ENCODE measurements around the gene FN3KRP.

Gene FN3KRP

DNA sequence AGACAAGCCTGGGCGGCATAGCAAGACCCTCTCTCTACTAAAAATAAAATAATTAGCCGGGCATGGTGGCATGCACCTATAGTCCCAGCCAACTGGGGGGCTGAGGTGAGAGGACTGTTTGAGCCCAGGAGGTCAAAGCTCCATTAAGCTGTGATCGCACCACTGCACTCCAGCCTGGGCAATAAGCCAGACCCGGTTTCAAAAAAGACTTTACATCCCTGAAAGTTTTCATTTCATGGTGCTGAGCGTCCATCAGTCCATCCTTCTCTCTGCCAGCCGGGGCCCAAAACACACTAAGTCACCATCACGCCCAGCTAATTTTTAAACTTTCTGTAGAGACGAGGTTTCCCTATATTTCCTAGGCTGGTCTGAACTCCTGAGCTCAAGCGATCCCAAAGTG lies 28.6 kb upstream of the FN3KRP start:
- DNase-seq (ENCODE audit: low read depth in 2 of 2), result no peak

DNA sequence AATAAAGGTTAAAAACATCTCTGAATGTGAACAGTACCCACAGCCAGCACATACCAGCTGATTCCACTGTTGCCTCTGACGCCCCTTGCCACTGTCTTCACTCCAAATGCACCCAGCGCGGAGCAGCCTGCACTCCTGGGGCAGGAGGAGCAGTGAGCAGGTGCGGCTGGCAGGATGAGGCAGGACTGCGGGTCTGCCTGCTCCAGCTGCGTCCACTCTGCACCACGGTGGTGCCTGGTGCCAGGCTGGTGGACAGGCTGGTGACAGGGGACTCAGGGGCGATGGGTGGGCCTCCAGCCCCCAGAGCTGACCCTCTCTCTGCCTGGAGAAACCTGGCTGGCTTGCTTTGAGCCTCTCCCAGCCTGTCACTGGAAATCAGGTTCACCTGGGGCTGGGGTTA lies 27.4 kb upstream of the FN3KRP start:
- no peak for DNase-seq (ENCODE audit: low read depth in 2 of 2)

DNA sequence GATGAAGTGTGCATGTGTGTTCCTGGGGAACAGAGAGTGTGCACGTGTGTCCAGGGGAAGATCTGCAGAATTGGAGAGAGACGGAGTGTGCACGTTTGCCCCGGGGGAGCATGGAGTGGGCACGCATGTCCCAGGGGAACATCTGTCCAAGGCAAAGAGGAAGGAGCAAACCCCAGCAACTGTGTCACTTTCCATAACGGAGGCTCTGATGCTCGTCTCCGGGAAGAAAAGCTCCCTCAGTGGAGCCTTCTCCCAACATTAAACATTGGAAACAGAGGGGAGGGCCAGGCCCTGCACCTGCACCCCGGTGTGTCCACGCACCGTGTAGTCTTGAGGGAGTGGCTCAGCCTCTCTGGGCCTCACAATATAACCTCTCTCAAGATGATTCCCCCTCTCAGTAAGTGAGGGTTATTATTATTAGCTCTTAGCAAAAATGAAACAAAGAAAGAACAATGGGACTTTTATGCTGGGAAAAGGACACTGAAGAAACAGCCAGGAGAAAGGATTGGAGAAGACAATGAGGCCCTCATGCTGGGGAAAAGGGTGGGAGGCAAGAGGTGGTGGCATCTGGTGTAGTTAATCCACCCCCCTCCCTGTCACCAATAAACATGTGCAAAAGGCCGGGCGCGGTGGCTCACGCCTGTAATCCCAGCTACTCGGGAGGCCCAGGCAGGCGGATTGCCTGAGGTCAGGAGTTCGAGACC lies 25.6 kb upstream of the FN3KRP start:
- no peak for DNase-seq (ENCODE audit: low read depth in 2 of 2)

DNA sequence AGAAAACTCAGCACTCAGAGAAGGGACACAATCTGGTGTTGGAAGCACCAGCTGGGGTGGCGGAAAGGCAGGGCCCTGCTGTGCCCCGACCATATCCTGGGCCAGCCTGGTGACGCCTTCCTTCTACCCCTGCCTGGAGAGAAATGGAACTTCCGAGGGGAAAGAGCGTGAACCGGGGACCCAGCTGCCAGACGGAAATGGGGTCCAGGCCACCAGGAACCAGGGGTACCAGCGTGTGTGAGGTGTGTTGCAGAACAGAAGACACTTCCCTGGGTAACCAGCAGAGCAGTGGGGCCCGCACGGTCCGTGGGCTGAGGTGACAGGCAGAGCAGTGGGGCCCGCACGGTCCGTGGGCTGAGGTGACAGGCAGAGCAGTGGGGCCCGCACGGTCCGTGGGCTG lies 24.8 kb upstream of the FN3KRP start:
- DNase-seq (ENCODE audit: low read depth in 2 of 2), result no peak

DNA sequence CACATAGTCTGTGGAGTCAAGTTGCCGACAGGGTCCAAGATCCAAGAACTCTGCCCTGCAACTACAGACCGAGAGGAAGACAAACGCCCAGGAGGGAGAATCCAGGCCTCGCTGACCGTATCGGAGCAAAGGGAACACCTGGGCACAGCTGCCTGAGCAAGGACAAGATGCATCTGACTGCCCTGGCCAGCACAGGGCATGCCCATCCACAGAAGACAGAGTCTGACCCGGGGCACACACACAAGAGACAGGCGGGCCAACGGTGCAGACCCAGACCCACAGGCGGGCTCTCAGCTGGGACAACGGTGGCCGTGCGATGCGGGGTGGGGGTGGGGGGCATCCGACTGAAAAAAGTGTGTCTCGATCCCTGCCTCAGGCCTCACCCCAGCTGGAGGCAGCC lies 24.2 kb upstream of the FN3KRP start:
- no peak for DNase-seq (ENCODE audit: low read depth in 2 of 2)

DNA sequence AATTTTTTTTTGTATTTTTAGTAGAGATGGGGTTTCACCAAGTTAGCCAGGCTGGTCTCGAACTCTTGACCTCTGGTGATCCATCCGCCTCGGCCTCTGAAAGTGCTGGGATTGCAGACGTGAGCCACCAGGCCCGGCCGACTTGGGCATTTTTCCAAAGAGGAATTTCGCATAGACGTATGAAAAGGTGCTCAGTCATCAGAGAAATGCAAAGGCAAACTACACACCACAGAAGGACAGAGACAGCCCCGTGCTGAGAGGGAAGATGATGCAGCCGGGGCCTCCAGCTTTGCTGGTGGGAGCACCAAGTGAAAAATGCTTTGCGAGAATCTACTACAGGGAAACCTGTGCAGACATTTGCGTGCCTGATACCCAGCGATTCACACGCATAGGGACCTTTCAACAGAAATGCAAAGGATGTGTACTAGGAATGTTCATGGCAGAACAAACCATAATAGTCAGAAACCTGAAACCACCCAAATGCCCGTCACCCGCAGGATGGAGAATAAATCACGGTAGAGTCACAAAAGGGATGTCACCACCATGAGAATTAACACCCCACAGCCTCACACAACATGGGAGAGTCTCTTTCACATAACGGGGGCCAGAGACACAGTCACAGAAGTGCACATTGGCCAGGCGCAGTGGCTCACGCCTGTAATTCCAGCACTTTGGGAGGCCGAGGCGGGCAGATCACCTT lies 23.2 kb upstream of the FN3KRP start:
- DNase-seq (ENCODE audit: low read depth in 2 of 2), result no peak

DNA sequence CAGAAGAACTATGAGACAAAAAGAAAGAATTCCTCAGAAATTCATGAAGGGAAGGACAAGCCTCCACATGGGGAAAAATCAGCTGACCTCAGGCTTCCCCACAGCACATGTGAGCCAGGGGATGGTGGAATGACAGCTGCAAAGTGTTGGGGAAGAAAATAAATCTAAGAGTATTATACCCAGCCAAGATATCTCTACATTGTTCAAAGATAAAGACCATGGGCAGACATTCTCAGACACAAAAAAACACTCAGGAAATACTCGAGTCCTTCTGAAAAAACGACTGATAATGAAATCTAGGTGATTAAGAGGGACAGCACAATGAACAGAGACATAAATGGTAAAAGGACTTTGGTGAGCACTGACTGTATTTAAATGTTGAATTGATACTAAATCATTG lies 21.9 kb upstream of the FN3KRP start:
- no peak for DNase-seq (ENCODE audit: low read depth in 2 of 2)

DNA sequence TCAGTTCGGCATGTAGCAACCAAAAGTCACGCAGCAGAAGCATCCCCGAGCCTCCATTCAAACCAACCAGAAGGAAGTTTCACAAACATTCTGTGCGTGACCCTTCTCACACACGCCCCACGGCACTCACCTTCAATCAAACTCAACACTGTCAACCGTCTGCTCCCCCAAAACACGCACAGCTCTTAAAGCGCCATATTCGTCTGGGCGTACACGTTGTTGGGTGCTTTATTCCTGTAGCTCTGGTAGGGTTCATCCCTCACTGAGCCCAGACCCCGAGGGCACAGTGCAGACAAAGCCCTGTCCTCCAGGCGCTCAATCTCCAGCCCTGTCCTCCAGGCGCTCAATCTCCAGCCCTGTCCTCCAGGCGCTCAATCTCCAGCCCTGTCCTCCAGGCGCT lies 20.2 kb upstream of the FN3KRP start:
- DNase-seq (ENCODE audit: low read depth in 2 of 2), result no peak

DNA sequence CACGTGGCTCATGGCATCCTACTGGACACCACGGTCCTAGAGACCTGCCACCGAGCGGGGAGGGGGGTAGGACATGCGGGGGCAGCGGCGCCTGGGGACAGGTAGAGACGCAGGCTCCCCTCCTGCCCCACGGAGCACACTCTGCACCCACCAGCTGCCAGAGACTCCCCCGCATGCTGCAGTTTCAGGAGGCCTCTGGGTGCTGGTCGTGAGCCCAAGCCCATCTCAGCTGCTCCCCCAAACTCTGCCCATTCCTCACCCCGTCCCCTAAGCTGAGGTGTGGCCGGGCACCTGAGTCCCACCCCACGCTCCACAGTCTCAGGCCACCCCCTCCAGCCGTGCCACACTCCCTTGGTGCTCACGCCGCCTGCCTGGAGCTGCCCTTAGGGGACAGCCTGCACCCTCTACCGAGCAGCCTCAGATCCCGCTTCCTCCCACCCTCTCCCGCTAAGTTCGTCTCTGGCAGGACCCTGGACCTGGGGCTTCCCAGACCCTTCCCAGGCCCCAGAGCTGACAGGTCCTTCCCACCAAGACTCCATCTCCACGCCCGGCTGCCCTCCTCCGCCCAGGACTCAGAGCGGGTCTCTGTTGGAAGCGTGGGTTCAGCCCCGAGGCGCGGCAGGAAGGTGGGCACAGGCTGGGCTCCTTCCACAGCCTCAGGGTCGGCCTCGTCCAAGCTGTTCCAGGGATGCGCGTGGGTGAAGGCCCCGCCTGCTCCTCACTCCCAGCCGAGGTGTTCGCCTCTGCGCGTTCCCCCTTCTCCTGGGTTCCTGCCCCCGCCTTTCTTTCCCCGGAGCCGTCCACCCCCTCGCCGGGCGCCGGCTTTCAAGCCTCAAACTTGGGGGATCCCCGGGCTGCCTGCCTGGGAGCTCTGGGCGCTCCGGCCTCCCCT lies 19.3 kb upstream of the FN3KRP start:
- DNase-seq (ENCODE audit: low read depth in 2 of 2), result no peak

DNA sequence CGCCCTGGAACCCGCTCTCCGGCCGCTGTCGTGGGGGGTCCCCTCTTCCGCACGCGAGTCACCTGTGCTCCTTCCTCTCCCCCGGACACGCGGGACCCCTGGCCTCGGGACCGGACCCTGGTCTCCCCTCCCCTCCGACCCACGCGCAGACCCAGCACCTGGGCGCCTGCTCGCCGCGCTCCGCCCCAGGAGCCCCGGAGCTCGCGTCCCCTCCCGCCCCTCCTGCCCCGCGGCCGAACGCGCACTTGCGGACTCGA lies 18.8 kb upstream of the FN3KRP start:
- no peak for DNase-seq (ENCODE audit: low read depth in 2 of 2)

DNA sequence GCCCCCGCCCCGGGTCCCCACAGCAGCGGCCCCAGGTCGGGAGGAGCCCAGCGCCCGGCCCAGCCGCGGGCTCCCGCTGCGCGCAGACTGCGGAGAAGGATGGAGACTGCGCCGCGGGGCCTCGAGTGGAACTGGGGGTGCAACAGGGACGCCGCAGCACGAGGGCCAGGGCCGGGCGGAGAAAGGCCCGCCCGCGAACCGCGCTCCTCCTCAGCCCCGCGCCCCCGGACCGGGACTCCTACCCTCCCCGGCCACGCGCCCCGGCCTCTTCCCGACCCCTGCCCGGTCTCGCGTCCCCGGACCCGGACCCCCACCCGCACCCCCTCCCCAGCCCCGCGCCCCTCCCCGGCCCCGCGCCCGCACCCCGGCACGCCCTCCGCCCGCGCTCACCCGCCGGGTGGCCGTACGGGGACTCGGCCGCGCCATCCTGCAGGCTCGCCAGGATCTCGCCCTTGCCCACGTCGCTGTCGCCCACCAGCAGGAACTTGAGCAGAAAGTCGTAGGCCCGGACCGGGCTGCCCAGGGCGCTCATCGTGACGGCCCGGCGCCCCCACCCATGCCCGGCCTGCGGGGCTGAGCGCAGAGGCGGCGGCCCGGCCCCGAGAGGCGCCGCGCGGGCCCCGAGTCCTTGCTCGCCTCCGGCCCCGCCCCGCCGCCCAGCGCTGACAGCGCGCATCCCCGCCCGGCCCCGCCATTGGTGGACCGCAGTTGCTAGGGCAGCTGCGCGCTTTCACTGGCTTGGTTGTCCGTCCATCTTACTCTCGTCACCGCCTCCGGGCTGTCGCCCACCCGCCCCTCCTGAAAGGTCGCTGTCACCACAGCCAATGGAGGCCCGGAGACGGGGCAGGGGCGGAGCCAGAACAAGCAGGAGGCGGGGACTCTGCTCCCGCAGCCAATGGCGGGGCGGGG lies 18.2 kb upstream of the FN3KRP start, which contains the start of gene RAB40B:
RAB40B (minus strand) TSS at position 634 of the 909 bp plus-strand sequence; CDS start at position 532, 102 bp downstream.
- DNase-seq (ENCODE audit: low read depth in 2 of 2), result peak; percentile 95 to 98

DNA sequence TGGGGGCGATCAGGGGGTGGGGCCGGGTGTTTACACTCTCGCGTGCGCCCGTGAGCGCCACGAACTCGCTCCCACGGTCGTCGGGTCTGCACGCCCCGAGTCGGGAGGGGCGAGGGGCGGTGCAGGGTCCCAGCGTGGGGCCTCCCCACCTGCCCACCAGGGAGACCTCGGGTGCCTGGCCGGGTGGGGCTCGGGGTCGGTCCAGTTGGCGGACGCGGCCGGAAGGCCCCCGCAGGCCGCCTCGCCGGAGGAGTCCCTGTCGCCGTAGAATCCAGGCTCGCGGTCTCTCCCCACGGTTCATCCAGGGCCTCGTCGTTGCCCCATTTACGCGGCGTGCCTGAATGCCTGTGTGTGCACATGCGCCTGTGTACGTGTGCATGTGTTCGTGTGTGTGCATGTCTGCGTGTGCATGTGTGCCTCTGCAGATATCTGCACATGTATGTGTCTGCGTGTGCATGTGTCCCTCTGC lies 17.5 kb upstream of the FN3KRP start:
- DNase-seq (ENCODE audit: low read depth in 2 of 2), result no peak

DNA sequence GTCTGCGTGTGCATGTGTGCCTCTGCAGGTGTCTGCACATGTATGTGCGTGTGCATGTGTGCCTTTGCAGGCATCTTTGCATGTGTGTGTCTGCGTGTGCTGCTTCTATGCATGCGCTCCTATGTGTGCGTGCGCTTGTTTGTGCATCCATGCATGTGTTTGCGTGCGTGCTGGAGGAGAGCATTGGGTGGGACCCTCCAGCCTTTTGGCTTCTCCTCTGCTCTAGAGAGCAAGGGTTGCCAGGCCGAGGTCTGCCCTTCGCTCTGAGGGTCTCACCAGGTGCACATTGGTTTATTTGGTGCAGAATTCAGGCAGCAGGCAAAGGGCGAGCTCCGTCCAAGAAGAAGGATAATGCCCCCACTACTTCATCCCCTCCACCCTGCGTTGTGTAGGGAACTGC lies 17.0 kb upstream of the FN3KRP start:
- DNase-seq (ENCODE audit: low read depth in 2 of 2), result no peak

DNA sequence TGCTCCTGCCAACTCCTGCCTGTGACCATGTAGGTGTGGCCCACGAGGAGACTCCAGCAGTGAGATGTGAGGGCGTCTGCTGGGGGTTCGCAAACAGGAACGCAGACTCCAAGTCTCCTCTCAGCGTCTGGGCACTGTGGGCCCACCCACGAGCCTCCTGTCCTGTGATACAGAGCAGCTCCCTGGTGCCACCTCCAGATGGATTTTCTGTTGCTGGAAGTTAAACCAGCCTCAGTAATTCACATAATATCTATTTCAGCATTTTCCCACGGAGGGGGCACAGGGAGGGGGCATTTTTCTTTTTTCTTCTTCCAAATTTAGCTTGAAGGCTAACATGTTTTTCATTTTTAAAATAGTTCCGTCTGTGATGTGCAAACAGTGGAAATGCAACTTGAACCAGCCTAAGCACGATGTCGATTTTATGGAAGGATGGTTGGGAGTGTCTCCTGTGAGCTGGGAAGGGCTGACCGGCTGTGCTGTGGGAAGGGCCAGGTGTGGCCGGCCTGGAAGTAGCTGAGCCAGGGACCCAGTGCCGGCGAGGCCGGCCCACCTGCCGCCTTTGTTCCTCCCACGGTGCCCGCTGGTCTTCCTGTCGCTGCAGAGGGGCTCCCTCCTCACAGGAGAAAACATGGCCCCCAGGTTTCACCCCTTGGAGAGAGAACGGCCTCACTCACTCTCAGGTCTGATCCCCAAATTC lies 14.1 kb upstream of the FN3KRP start:
- no peak for DNase-seq (ENCODE audit: low read depth in 2 of 2)

DNA sequence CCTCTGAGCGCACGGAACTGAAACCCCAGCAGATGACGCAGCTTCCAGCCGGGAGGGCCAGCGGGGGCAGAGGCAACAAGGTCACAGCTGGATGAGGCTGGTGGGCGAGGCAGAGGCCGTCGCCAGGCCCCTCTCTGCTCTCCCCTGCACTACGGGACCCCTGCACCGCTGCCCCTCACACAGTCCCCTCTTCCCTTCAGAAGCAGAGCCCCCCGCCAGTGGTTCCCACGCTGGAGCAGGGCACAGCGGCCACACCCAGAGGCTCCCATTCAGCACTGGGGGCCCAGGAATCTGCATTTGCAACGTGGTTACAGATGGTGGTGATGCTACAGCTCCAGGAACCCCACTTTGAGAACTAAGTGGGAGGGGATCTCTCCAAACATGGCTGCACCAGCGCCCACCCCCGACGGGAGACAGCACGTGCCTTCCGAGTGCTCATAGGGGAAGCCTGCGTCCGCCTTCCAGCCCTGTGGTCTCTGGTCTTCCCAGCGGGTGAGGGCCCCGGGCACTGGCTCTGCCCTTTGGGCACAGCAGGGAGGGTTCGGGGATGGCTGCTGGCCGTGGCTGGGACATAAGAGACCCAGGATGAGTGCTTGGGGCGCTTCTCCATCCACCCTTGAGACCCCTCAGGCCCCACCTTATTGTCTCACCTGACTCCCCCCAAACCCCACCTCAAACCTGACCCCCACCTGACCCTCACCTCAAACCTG lies 13.3 kb upstream of the FN3KRP start:
- no peak for DNase-seq (ENCODE audit: low read depth in 2 of 2)

DNA sequence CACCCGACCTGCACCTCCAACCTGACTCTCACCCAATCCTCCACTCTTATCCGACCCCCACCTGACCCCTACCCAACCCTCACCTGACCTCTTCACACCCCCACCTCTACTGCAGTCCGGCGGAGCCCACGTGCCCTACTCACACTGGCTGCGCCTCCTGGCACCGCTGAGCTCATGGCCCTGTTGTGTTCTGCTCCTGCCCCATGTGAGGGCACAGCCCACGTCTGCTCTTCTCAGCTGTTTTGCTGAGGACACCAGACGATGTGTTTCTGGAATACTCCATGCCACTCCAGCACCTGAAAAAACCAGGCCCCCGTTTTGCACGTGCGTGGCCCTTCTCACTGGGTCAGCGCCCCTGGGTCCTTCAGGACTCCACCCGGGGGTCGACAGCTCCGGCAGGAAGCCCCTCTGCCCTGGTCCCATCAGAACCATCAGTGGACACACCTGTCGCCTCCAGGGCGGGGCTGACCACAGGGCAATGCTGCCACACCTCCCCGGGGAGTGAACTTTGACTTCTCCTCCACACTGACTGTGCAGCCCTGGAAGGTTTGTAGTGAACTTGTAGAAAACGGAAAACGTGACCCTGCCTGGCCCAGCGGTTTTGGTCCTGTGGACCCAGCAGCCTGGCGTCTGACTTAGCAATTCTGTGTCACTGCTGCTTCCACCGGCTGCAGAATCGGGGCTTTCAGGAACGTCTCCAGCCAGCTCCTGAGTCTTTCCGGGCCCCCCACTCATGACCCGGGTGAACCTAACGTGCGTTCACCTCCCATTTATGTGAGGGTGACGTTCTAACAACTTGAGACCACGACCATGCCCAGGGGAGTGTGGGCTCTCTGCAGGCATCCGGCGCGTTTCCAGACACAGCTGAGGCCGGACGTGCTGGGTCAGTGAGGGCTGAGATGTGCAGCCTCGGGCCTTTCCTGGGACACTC lies 12.3 kb upstream of the FN3KRP start:
- DNase-seq (ENCODE audit: low read depth in 2 of 2), result no peak

DNA sequence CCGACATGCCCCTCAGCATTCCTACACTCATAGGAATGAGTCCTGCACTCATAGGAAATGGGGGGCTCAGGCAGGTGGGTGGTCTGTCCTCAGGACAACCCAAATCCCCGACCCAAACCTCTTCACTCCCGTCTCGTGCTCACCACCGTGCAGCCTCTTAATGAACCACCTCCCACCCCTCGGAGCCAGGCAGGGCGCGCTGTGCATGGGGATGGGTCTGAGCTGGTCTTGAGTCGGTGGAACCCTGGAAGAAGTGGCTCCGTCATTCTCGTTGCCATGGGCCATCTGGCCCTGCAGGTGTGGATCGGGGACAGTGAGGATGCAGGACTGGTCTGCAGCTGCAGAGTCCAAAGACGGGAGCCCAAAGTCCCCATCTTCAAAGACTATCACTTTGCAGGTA lies 11.6 kb upstream of the FN3KRP start:
- no peak for DNase-seq (ENCODE audit: low read depth in 2 of 2)

DNA sequence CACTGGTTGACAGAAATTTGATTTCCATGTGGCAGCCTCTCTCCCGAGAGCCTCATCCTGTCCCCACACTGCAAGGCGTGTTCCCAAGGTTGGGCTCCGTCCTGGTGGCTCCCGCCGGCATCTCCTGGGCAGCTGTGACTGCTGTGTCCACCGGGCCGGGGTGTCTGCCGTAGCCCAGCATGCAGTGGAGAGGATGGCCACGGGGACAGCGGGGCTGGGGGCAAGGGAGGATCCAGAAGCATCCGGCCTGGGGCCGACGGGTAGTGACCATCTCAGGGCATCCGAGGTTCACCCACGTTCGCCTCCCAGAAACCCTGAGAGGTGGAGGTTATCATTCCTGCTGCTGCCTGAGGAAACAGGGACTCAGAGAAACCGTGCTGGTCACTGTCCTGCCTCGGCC lies 10.8 kb upstream of the FN3KRP start:
- no peak for DNase-seq (ENCODE audit: low read depth in 2 of 2)

DNA sequence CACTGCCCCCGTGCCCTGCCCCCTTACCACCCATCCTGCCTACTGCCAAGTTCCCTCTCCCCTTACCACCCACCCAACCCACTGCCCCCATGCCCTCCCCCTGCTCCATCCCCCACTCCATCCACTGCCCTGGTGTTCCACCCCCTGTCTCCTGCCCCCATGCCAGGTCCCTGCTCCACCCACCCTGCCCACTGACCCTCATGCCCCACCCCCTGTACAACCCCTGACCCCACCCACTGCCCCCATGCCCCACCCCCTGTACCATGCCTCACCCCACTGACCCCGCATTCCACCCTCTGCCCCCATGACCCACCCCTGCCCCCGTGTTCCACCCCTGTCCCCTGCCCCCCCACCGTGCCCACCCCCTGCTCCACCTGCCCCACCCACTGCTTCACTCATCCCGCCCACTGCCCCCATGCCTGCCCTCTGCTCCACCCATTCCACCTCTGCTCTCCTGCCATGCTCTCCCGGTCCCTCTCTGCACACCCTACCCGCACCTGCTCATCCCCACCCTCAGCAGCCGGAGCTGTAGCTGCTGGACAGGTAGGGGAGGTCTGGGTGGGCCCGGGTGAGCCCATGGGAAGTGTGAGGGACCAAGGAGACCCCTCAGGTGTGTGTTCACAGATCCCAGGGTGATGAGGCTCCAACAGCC lies 7.4 kb upstream of the FN3KRP start:
- no peak for DNase-seq (ENCODE audit: low read depth in 2 of 2)
